ENCODE results near the gene ZDHHC14.

The ZDHHC14 gene

DNA sequence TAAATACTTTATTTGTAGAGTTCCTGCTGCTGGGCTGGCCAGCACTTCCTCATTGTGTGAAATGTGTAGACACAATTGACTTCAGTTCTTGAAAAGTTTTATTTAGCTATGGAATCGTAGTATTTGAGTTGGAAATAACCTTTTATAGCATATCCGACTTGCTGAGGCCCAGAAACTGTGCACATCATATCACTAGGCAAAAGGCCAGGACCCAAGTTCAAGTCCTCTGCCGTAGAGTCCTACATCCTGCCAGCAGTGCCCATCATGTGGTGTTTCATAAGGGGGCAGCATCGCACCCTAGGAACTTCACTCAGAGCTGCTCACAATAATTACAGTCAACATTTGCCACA lies 234.4 kb downstream of the ZDHHC14 start:
- TF ChIP-seq, protein P1, sequence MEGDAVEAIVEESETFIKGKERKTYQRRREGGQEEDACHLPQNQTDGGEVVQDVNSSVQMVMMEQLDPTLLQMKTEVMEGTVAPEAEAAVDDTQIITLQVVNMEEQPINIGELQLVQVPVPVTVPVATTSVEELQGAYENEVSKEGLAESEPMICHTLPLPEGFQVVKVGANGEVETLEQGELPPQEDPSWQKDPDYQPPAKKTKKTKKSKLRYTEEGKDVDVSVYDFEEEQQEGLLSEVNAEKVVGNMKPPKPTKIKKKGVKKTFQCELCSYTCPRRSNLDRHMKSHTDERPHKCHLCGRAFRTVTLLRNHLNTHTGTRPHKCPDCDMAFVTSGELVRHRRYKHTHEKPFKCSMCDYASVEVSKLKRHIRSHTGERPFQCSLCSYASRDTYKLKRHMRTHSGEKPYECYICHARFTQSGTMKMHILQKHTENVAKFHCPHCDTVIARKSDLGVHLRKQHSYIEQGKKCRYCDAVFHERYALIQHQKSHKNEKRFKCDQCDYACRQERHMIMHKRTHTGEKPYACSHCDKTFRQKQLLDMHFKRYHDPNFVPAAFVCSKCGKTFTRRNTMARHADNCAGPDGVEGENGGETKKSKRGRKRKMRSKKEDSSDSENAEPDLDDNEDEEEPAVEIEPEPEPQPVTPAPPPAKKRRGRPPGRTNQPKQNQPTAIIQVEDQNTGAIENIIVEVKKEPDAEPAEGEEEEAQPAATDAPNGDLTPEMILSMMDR (conservative IDR thresholded peaks at IDR 0.05; ENCODE audit: low read depth, low read length): no peak
- H3K4me3 ChIP-seq (IDR thresholded peaks at IDR 0.05; ENCODE audit: insufficient read depth, low read depth, low read length): no peak overlapping the region
- H3K79me2 ChIP-seq (ENCODE audit: insufficient read depth, low read depth): no peaks in the 10 kb centered on the region
- H2AFZ ChIP-seq (ENCODE audit: low read depth): no peak overlapping the region
- no peaks in the 10 kb centered on the region for H3K4me1 ChIP-seq (ENCODE audit: low read depth, poor library complexity, severe bottlenecking)
- H3K4me2 ChIP-seq: no peak overlapping the region
- no peak overlapping the region for H3K9ac ChIP-seq
- no peaks in the 10 kb centered on the region for H3K36me3 ChIP-seq (ENCODE audit: insufficient read depth)
- no peaks in the 10 kb centered on the region for H3K27me3 ChIP-seq (ENCODE audit: insufficient read depth, low read depth)
- no peaks in the 10 kb centered on the region for H4K20me1 ChIP-seq (ENCODE audit: insufficient read depth)
- no peak overlapping the region for H3K27ac ChIP-seq

DNA sequence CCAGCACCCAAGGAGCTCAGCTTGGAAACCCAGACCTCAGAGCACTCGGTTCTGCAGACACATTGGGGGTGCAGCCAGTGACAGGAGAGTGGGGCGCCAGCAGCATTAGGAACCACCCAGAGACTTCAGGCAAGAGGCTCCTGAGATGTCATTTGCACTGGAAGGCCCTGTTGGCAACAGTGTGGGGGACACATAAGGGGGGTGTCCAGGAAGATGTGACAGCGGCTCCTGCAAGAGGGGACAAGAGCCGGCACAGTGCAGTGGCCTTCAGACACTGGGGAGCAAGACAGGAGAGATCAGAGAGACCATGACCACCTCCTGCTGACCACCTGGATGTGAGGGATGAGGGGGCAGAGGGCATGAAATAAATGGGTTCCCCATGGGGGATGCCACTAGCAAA lies 235.0 kb downstream of the ZDHHC14 start:
- no peaks in the 10 kb centered on the region for H3K27me3 ChIP-seq (ENCODE audit: insufficient read depth, low read depth)
- H4K20me1 ChIP-seq (ENCODE audit: insufficient read depth): no peaks in the 10 kb centered on the region
- no peak overlapping the region for H3K4me3 ChIP-seq (IDR thresholded peaks at IDR 0.05; ENCODE audit: insufficient read depth, low read depth, low read length)
- H3K79me2 ChIP-seq (ENCODE audit: insufficient read depth, low read depth): no peaks in the 10 kb centered on the region
- H3K27ac ChIP-seq: no peak overlapping the region
- no peak overlapping the region for H3K4me2 ChIP-seq
- H3K9ac ChIP-seq: no peak overlapping the region
- H2AFZ ChIP-seq (ENCODE audit: low read depth): no peak overlapping the region
- TF ChIP-seq, protein P1 (conservative IDR thresholded peaks at IDR 0.05; ENCODE audit: low read depth, low read length): no peak
- H3K4me1 ChIP-seq (ENCODE audit: low read depth, poor library complexity, severe bottlenecking): no peaks in the 10 kb centered on the region
- no peaks in the 10 kb centered on the region for H3K36me3 ChIP-seq (ENCODE audit: insufficient read depth)

DNA sequence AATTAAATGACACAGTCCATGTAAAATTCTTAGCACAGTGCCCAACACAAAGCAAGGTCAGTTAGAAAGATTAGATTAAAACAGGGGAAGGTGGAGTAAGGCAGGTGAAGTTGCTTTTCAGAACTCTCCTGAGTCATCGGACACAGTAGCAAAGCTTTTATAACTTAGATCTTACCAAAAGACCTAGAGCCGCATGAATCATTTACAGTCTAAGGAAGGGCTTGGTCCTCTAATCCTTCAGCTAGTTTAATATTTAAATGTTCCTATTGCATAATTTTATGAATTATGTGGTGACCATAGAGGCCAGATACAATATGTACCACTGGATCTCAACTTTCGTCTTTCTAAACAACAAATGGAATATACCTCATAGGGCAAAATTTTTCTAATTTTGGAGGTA lies 240.0 kb downstream of the ZDHHC14 start:
- H3K36me3 ChIP-seq (ENCODE audit: insufficient read depth): no peaks in the 10 kb centered on the region
- H3K27me3 ChIP-seq (ENCODE audit: insufficient read depth, low read depth): no peaks in the 10 kb centered on the region
- H3K4me1 ChIP-seq (ENCODE audit: low read depth, poor library complexity, severe bottlenecking): no peaks in the 10 kb centered on the region
- no peak overlapping the region for H3K9ac ChIP-seq
- no peak overlapping the region for H2AFZ ChIP-seq (ENCODE audit: low read depth)
- H4K20me1 ChIP-seq (ENCODE audit: insufficient read depth): no peaks in the 10 kb centered on the region
- no peak overlapping the region for H3K4me3 ChIP-seq (IDR thresholded peaks at IDR 0.05; ENCODE audit: insufficient read depth, low read depth, low read length)
- H3K4me2 ChIP-seq: no peak overlapping the region
- TF ChIP-seq, protein P1 (conservative IDR thresholded peaks at IDR 0.05; ENCODE audit: low read depth, low read length): no peak
- no peak overlapping the region for H3K27ac ChIP-seq
- H3K79me2 ChIP-seq (ENCODE audit: insufficient read depth, low read depth): no peaks in the 10 kb centered on the region

DNA sequence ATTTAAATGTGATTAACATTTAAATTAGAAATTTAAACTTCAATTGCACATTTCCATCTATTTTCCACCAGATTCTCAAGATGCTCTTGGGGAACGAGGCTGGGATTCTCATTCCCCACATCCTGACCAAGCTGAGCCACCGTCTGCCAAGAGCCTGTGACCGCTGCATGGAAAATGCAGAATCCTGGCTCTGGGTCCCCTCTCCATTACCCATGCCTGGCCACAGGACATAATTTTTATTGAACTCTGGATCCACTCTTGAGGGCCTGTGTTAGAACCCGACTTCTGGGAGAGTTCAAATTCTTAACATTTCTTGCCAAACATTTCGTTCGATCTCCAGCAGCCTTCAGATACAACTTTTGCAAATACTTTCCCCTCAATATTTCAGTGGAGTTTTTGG lies 240.4 kb downstream of the ZDHHC14 start:
- Histone ChIP-seq H2AFZ (ENCODE audit: low read depth) (no peak overlapping the region), H3K9ac (no peak overlapping the region), H3K4me1 (ENCODE audit: low read depth, poor library complexity, severe bottlenecking) (no peaks in the 10 kb centered on the region), H3K79me2 (ENCODE audit: insufficient read depth, low read depth) (no peaks in the 10 kb centered on the region), H4K20me1 (ENCODE audit: insufficient read depth) (no peaks in the 10 kb centered on the region), H3K27me3 (ENCODE audit: insufficient read depth, low read depth) (no peaks in the 10 kb centered on the region), H3K36me3 (ENCODE audit: insufficient read depth) (no peaks in the 10 kb centered on the region), H3K27ac (no peak overlapping the region), H3K4me2 (no peak overlapping the region), H3K4me3 (IDR thresholded peaks at IDR 0.05; ENCODE audit: insufficient read depth, low read depth, low read length) (no peak overlapping the region)
- TF ChIP-seq, protein P1 (conservative IDR thresholded peaks at IDR 0.05; ENCODE audit: low read depth, low read length): no peak

DNA sequence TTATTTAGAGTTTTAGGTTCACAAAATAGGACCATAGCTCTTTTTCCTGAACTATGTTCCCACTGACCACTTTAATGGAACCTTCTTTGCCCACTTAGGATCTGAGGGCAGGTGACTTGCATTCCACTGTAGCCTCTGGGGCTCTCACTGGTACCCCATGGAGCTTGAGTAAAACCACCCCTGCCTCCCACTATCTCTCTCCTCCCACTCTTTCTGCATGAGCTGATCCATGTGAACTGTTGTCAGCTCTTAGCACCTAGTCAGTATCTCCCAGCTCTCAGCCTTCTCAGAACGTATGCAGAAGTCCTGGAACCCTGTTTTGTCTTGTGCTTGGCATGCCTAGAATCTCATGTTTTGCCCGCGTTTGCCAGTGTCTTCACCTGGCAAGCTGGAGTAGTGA lies 241.4 kb downstream of the ZDHHC14 start:
- Histone ChIP-seq H4K20me1 (ENCODE audit: insufficient read depth) (no peaks in the 10 kb centered on the region), H3K27me3 (ENCODE audit: insufficient read depth, low read depth) (no peaks in the 10 kb centered on the region), H3K27ac (no peak overlapping the region), H3K4me2 (no peak overlapping the region), H3K4me1 (ENCODE audit: low read depth, poor library complexity, severe bottlenecking) (no peaks in the 10 kb centered on the region), H3K79me2 (ENCODE audit: insufficient read depth, low read depth) (no peaks in the 10 kb centered on the region), H3K9ac (no peak overlapping the region), H2AFZ (ENCODE audit: low read depth) (no peak overlapping the region), H3K4me3 (IDR thresholded peaks at IDR 0.05; ENCODE audit: insufficient read depth, low read depth, low read length) (no peak overlapping the region), H3K36me3 (ENCODE audit: insufficient read depth) (no peaks in the 10 kb centered on the region)
- TF ChIP-seq, protein P1 (conservative IDR thresholded peaks at IDR 0.05; ENCODE audit: low read depth, low read length): no peak
